IMR-90 (cell line): ENCODE data around the gene GABBR2. TPM values are rescaled to one million over a fixed set of nuclear protein-coding genes. Genes with fewer than 3 reads are reported as not detected.

Experiments used
- ATAC-seq: fragments of 200-7000 bp; cut with Tn5 transposase; 2 replicates; pipeline ENCODE4 v1.9.1; 2020; ENCODE audit warnings: low read depth, mild to moderate bottlenecking, moderate library complexity
- BruUV-seq: library from RNA; stranded (reverse); fragments of 400-500 nt; replicated peaks from 2 replicates; lab custom pipeline; 2021; lab: Mats Ljungman, UMichigan
- CTCF ChIA-PET: fragments of 300-600 bp; formaldehyde crosslinking; extraction: SDS; loops from one replicate; lab custom pipeline; 2021; ENCODE audit warnings: antibody characterized with exemption; lab: Yijun Ruan, JAX
- POLR2A ChIA-PET: fragments of 300-600 bp; sonication (Branson Sonifier 250); formaldehyde crosslinking; loops from one replicate; lab custom pipeline; 2022; ENCODE audit warnings: antibody characterized with exemption; ENCODE audit not compliant: unreplicated experiment; lab: Charles Lee
- DNase-seq: peaks from one replicate; pipeline ENCODE4 v3.0.0; 2013
- H2AFZ ChIP-seq: replicated peaks from 2 replicates; pipeline ENCODE3; 2013; ENCODE audit warnings: low read length, mild to moderate bottlenecking; ENCODE audit not compliant: poor library complexity
- H2AK5ac ChIP-seq: 2 replicates; pipeline ENCODE4 v1.6.1; 2013; ENCODE audit warnings: low read depth, low read length, inconsistent platforms
- H2AK9ac ChIP-seq: replicated peaks from 2 replicates; pipeline ENCODE3; 2013; ENCODE audit warnings: mild to moderate bottlenecking, low read depth, low read length, moderate library complexity; ENCODE audit not compliant: poor library complexity
- H2BK120ac ChIP-seq: 2 replicates; pipeline ENCODE4 v1.6.1; 2013; ENCODE audit warnings: low read depth, low read length, inconsistent platforms
- H2BK15ac ChIP-seq: 3 replicates; pipeline ENCODE4 v1.6.1; 2013; ENCODE audit warnings: low read depth, low read length, inconsistent platforms
- H2BK20ac ChIP-seq: 2 replicates; pipeline ENCODE4 v1.6.1; 2013; ENCODE audit warnings: low read depth, mild to moderate bottlenecking, inconsistent platforms, low read length, moderate library complexity
- H2BK5ac ChIP-seq: 2 replicates; pipeline ENCODE4 v1.6.1; 2013; ENCODE audit warnings: mild to moderate bottlenecking, low read depth, low read length, inconsistent platforms; ENCODE audit not compliant: poor library complexity, severe bottlenecking
- H3K14ac ChIP-seq: replicated peaks from 2 replicates; pipeline ENCODE4 v1.6.1; 2013; ENCODE audit warnings: low read depth, low read length, inconsistent platforms
- H3K18ac ChIP-seq: 2 replicates; pipeline ENCODE4 v1.6.1; 2013; ENCODE audit warnings: low read depth, low read length, control low read depth
- H3K23ac ChIP-seq: 2 replicates; pipeline ENCODE4 v1.6.1; 2013; ENCODE audit warnings: low read depth, low read length, inconsistent platforms
- H3K27ac ChIP-seq: 2 replicates; pipeline ENCODE4 v1.5.1; 2013; ENCODE audit warnings: mild to moderate bottlenecking, control low read depth, low read length; ENCODE audit not compliant: insufficient read depth
- H3K27me3 ChIP-seq: 2 replicates; pipeline ENCODE4 v1.6.1; 2013; ENCODE audit warnings: low read length; ENCODE audit not compliant: control insufficient read depth, insufficient read depth
- H3K36me3 ChIP-seq: 2 replicates; pipeline ENCODE4 v1.6.1; 2013; ENCODE audit warnings: low read length, mixed read lengths; ENCODE audit not compliant: control insufficient read depth, insufficient read depth
- H3K4ac ChIP-seq: 2 replicates; pipeline ENCODE4 v1.6.1; 2013; ENCODE audit warnings: low read depth, low read length, inconsistent platforms
- H3K4me1 ChIP-seq: 2 replicates; pipeline ENCODE4 v1.6.1; 2013; ENCODE audit warnings: low read length, mixed read lengths; ENCODE audit not compliant: control insufficient read depth, insufficient read depth
- H3K4me2 ChIP-seq: 2 replicates; pipeline ENCODE4 v1.6.1; 2013; ENCODE audit warnings: low read depth, mild to moderate bottlenecking, control low read depth, low read length, moderate library complexity
- H3K4me3 ChIP-seq: 2 replicates; pipeline ENCODE4 v1.5.1; 2013; ENCODE audit warnings: low read depth, mild to moderate bottlenecking, control low read depth, low read length, moderate library complexity; ENCODE audit not compliant: insufficient read depth
- H3K56ac ChIP-seq: 2 replicates; pipeline ENCODE4 v1.6.1; 2013; ENCODE audit warnings: low read length, inconsistent platforms; ENCODE audit not compliant: insufficient read depth; ENCODE audit errors: extremely low read depth
- H3K79me1 ChIP-seq, 2 experiments: 2 replicates each; pipeline ENCODE4 v1.6.1; 2013; ENCODE audit warnings: low read length in 2 of 2, inconsistent platforms in 1 of 2, low read depth in 1 of 2
- H3K9ac ChIP-seq: 2 replicates; pipeline ENCODE4 v1.6.1; 2013; ENCODE audit warnings: low read depth, low read length, control low read depth
- H3K9me1 ChIP-seq: 2 replicates; pipeline ENCODE4 v1.6.1; 2013; ENCODE audit warnings: low read length, inconsistent platforms; ENCODE audit not compliant: insufficient read depth
- H3K9me3 ChIP-seq: 2 replicates; pipeline ENCODE4 v1.6.1; 2013; ENCODE audit warnings: low read length; ENCODE audit not compliant: control insufficient read depth, insufficient read depth
- H4K20me1 ChIP-seq: 2 replicates; pipeline ENCODE4 v1.6.1; 2013; ENCODE audit warnings: low read length, inconsistent platforms; ENCODE audit not compliant: insufficient read depth
- H4K5ac ChIP-seq: 2 replicates; pipeline ENCODE4 v1.6.1; 2013; ENCODE audit warnings: mild to moderate bottlenecking, low read depth, low read length, control low read depth
- H4K8ac ChIP-seq, 2 experiments: 2 replicates each; pipeline ENCODE4 v1.6.1; 2013; ENCODE audit warnings: low read depth in 2 of 2, low read length in 2 of 2, control low read depth in 1 of 2, inconsistent platforms in 1 of 2
- H4K91ac ChIP-seq: 2 replicates; pipeline ENCODE4 v1.6.1; 2013; ENCODE audit warnings: low read depth, low read length, inconsistent platforms; ENCODE audit not compliant: insufficient read depth
- BHLHE40 ChIP-seq: fragments of 150-350 bp; IDR thresholded peaks from 2 replicates; pipeline ENCODE4 v1.6.1; 2016; ENCODE audit warnings: mild to moderate bottlenecking, low read depth, low read length
- CEBPB ChIP-seq: IDR thresholded peaks from 2 replicates; pipeline ENCODE4 v1.6.1; 2012; ENCODE audit warnings: low read depth, low read length, improper control_type of control experiment
- FOS ChIP-seq: fragments of 150-350 bp; IDR thresholded peaks from 2 replicates; pipeline ENCODE4 v1.6.1; 2016; ENCODE audit warnings: low read depth, low read length
- MAFK ChIP-seq: IDR thresholded peaks from 2 replicates; pipeline ENCODE4 v1.6.1; 2012; ENCODE audit warnings: low read depth, low read length, improper control_type of control experiment
- MAZ ChIP-seq: IDR thresholded peaks from 2 replicates; pipeline ENCODE4 v1.6.1; 2012; ENCODE audit warnings: low read depth, mild to moderate bottlenecking, low read length, improper control_type of control experiment, moderate library complexity, borderline replicate concordance
- MXI1 ChIP-seq: IDR thresholded peaks from 2 replicates; pipeline ENCODE4 v1.6.1; 2012; ENCODE audit warnings: low read depth, mild to moderate bottlenecking, low read length, moderate library complexity, borderline replicate concordance
- NFE2L2 ChIP-seq: fragments of 150-350 bp; IDR thresholded peaks from 2 replicates; pipeline ENCODE4 v1.6.1; 2016; ENCODE audit warnings: low read depth, mild to moderate bottlenecking, low read length
- POLR2A ChIP-seq: IDR thresholded peaks from 2 replicates; pipeline ENCODE4 v1.6.1; 2012; ENCODE audit warnings: mild to moderate bottlenecking, low read depth, low read length
- RAD21 ChIP-seq: IDR thresholded peaks from 2 replicates; pipeline ENCODE4 v1.6.1; 2012; ENCODE audit warnings: low read length, improper control_type of control experiment
- RFX5 ChIP-seq: IDR thresholded peaks from 2 replicates; pipeline ENCODE4 v1.8.0; 2012; ENCODE audit warnings: low read depth, mild to moderate bottlenecking, low read length, moderate library complexity
- SMC3 ChIP-seq: fragments of 150-350 bp; IDR thresholded peaks from 2 replicates; pipeline ENCODE4 v1.6.1; 2016; ENCODE audit warnings: low read depth, mild to moderate bottlenecking, antibody characterized with exemption, low read length, moderate library complexity
- WGBS, 2 experiments: methylation state at CpG; one replicate each; pipeline versions ENCODE4 v1.1.5 to v1.1.7; 2013; ENCODE audit warnings: missing lambda C conversion rate in 2 of 2; ENCODE audit not compliant: insufficient read length in 1 of 2; ENCODE audit errors: extremely low coverage in 2 of 2; 5-methylcytosine and 5-hydroxymethylcytosine counted together
- dilution Hi-C: fragments of 300-500 bp; cut with HindIII; formaldehyde crosslinking; loops from one replicate; pipeline ENCODE4 v1.14.3; 2018; ENCODE audit warnings: low sequenced_read_pairs; ENCODE audit not compliant: unreplicated experiment
- in situ Hi-C: fragments of 300-500 bp; cut with MboI; formaldehyde crosslinking; loops from 3 replicates; pipeline ENCODE4 v1.14.3; 2019; ENCODE audit warnings: low sequenced_read_pairs, inconsistent platforms, mixed read lengths
- intact Hi-C: fragments of 100-400 bp; cut with micrococcal nuclease; formaldehyde crosslinking; loops from 2 replicates; pipeline ENCODE4 v1.10.0; 2022
- polyA plus RNA-seq, 3 experiments: library from polyadenylated mRNA; depleted of rRNA; stranded (reverse); fragments of >200 nt; gene quantifications; 2 replicates each; pipeline ENCODE4 v1.2.3, GENCODE V29; 2012; ENCODE audit warnings: low replicate concordance in 1 of 3
- total RNA-seq: library from RNA; depleted of rRNA; stranded (reverse); fragments of >200 nt; gene quantifications from 2 replicates; pipeline ENCODE4 v1.2.3, GENCODE V29; 2012
- TF ChIP-seq, protein P1 (sequence below): fragments of 150-350 bp; IDR thresholded peaks from 2 replicates; pipeline ENCODE4 v1.6.1; 2016; ENCODE audit warnings: low read depth, mild to moderate bottlenecking, low read length, moderate library complexity, borderline replicate concordance
- TF ChIP-seq, protein P2 (sequence below): conservative IDR thresholded peaks from 2 replicates; pipeline ENCODE4 v1.5.1; 2012; ENCODE audit warnings: mild to moderate bottlenecking, low read depth, low read length, improper control_type of control experiment
- TF ChIP-seq, protein P3 (sequence below): fragments of 150-350 bp; IDR thresholded peaks from 2 replicates; pipeline ENCODE4 v1.6.1; 2017; ENCODE audit warnings: mild to moderate bottlenecking, antibody characterized with exemption, low read length, low read depth

Gene GABBR2
- total and polyA plus RNA-seq, 2 of the 4 experiments (the other 2 are of a cell fraction), result 14.2 to 20.3 TPM

DNA sequence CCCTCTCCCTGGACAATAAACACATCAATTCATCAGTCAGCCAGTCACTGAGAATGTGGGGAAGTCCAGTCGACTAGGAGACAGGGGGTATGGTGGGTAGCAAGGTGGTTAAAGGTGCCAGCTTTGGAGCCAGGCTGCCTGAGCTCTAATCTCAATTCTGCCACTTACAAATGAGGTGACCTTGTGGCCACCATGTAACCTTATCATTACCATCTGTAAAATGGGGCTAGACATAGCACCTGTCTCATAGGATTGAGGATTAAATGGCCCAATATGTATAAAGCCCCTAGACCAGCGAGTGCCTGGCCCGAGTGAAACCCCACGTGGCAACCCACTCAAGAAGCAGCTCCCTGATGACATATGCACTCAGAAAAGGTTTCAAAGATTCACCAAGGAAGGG, 380.0 kb downstream of the GABBR2 start:
- intact Hi-C loops (no loop called here), dilution Hi-C loops (no loop called here), in situ Hi-C loops (no loop called here)
- peak overlapping the region; percentile 94 for H2BK20ac ChIP-seq
- no peaks in the 10 kb centered on the region for H4K20me1 ChIP-seq
- peak overlapping the region; percentile 80; the same call in 1 of the 2 replicates for H4K5ac ChIP-seq
- no peak for ATAC-seq
- H3K56ac ChIP-seq, result no peak overlapping the region
- ChIA-PET CTCF (no interaction called here), POLR2A (no interaction called here)
- H2BK120ac ChIP-seq, result peak overlapping the region; percentile 97
- H3K9me3 ChIP-seq, result no peaks in the 10 kb centered on the region
- H2BK15ac ChIP-seq, result peak overlapping the region; percentile 46; the same call in 1 of the 3 replicates
- TF ChIP-seq CEBPB, result no peak
- TF ChIP-seq, protein P1, sequence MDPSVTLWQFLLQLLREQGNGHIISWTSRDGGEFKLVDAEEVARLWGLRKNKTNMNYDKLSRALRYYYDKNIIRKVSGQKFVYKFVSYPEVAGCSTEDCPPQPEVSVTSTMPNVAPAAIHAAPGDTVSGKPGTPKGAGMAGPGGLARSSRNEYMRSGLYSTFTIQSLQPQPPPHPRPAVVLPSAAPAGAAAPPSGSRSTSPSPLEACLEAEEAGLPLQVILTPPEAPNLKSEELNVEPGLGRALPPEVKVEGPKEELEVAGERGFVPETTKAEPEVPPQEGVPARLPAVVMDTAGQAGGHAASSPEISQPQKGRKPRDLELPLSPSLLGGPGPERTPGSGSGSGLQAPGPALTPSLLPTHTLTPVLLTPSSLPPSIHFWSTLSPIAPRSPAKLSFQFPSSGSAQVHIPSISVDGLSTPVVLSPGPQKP, result no peak
- no peak for TF ChIP-seq NFE2L2
- no peak for TF ChIP-seq MAFK
- no peak for TF ChIP-seq FOS
- no peak for TF ChIP-seq SMC3
- TF ChIP-seq, protein P2, sequence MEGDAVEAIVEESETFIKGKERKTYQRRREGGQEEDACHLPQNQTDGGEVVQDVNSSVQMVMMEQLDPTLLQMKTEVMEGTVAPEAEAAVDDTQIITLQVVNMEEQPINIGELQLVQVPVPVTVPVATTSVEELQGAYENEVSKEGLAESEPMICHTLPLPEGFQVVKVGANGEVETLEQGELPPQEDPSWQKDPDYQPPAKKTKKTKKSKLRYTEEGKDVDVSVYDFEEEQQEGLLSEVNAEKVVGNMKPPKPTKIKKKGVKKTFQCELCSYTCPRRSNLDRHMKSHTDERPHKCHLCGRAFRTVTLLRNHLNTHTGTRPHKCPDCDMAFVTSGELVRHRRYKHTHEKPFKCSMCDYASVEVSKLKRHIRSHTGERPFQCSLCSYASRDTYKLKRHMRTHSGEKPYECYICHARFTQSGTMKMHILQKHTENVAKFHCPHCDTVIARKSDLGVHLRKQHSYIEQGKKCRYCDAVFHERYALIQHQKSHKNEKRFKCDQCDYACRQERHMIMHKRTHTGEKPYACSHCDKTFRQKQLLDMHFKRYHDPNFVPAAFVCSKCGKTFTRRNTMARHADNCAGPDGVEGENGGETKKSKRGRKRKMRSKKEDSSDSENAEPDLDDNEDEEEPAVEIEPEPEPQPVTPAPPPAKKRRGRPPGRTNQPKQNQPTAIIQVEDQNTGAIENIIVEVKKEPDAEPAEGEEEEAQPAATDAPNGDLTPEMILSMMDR, result no peak
- no peak for TF ChIP-seq MAZ
- no peak for TF ChIP-seq BHLHE40
- TF ChIP-seq, protein P3, sequence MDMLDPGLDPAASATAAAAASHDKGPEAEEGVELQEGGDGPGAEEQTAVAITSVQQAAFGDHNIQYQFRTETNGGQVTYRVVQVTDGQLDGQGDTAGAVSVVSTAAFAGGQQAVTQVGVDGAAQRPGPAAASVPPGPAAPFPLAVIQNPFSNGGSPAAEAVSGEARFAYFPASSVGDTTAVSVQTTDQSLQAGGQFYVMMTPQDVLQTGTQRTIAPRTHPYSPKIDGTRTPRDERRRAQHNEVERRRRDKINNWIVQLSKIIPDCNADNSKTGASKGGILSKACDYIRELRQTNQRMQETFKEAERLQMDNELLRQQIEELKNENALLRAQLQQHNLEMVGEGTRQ, result no peak
- TF ChIP-seq RAD21, result no peak
- TF ChIP-seq POLR2A, result no peak
- TF ChIP-seq RFX5, result no peak
- TF ChIP-seq MXI1, result no peak
- no peaks in the 10 kb centered on the region for H3K36me3 ChIP-seq
- peaks cover 19% of the 10 kb centered on the region for H3K4me1 ChIP-seq
- H3K4ac ChIP-seq, result peak overlapping the region; percentile 89
- H2BK5ac ChIP-seq, result peak overlapping the region; percentile 56
- H3K27me3 ChIP-seq, result no peaks in the 10 kb centered on the region
- no peak for DNase-seq
- no TSS peak for BruUV-seq
- H3K14ac ChIP-seq, result peak overlapping the region; percentile 67
- peak overlapping the region; percentile 76 for H2AK5ac ChIP-seq
- H3K23ac ChIP-seq, result no peak overlapping the region
- peaks cover 6 to 49% of the 10 kb centered on the region in 2 experiments; a peak in 3 of 4 replicates for H3K79me1 ChIP-seq
- H4K91ac ChIP-seq, result peak overlapping the region; percentile 53
- H3K9me1 ChIP-seq, result peaks cover 40% of the 10 kb centered on the region
- no peak overlapping the region for H2AK9ac ChIP-seq
- H2AFZ ChIP-seq, result no peak overlapping the region
- no peak overlapping the region for H3K27ac ChIP-seq
- no peak overlapping the region for H3K9ac ChIP-seq
- no CpG with 5 or more reads among the region's 4 CpGs for WGBS, 2 experiments
- no peak overlapping the region for H3K4me3 ChIP-seq
- H4K8ac ChIP-seq, result peak overlapping the region in 1 of 2 experiments; percentile 62; a peak in 2 of 4 replicates
- H3K4me2 ChIP-seq, result no peak overlapping the region
- H3K18ac ChIP-seq, result peak overlapping the region; percentile 78; the same call in 1 of the 2 replicates
